Lower leg skin (tissue), 4 donors: ENCODE data around the gene DIO3. TPM values are rescaled to one million over a fixed set of nuclear protein-coding genes. Genes with fewer than 3 reads are reported as not detected.
"Not testable (repeated sequence)": the region's sequence is repeated elsewhere in the genome, so short reads cannot be mapped to it uniquely, and the experiment has no call there.

ENCODE experiments used
- DNase-seq, 2 donors: peaks; one replicate each; pipeline ENCODE4 v3.0.0-alpha.2; 2019; ENCODE audit warnings: low spot score in 2 of 2
- H3K4me3 ChIP-seq: fragments of 200-600 bp; sonication (generic); 2 replicates; pipeline ENCODE4 v1.5.1; 2017; ENCODE audit warnings: mild to moderate bottlenecking, low read depth; ENCODE audit not compliant: poor library complexity, severe bottlenecking
- CTCF ChIP-seq, 3 donors: fragments of 450-650 bp; IDR thresholded peaks; one replicate each; pipeline ENCODE4 v1.5.1; 2016; ENCODE audit warnings: antibody characterized with exemption in 3 of 3, mild to moderate bottlenecking in 3 of 3, moderate library complexity in 2 of 3
- POLR2A ChIP-seq, 2 donors: fragments of 450-650 bp; IDR thresholded peaks; one replicate each; pipeline ENCODE4 v1.6.1; 2016 to 2017; ENCODE audit warnings: antibody characterized with exemption in 2 of 2, mild to moderate bottlenecking in 1 of 2, moderate library complexity in 1 of 2
- WGBS, 2 donors: methylation state at CpG; one replicate each; pipeline ENCODE4 v1.1.5; 2018; 5-methylcytosine and 5-hydroxymethylcytosine counted together
- intact Hi-C: fragments of 100-400 bp; cut with DNase I; formaldehyde crosslinking; loops from one replicate; pipeline ENCODE4 v1.15.0; 2023; ENCODE audit warnings: low total_unique reads
- total RNA-seq, 4 donors: library from RNA; depleted of rRNA; stranded (reverse); fragments of >200 nt; gene quantifications; one replicate each; pipeline ENCODE4 v1.1.0, GENCODE V29; 2016

The DIO3 gene
- total RNA-seq, 4 donors from 2014 or later = 2.3 to 3.7 (median 2.7) TPM

DNA sequence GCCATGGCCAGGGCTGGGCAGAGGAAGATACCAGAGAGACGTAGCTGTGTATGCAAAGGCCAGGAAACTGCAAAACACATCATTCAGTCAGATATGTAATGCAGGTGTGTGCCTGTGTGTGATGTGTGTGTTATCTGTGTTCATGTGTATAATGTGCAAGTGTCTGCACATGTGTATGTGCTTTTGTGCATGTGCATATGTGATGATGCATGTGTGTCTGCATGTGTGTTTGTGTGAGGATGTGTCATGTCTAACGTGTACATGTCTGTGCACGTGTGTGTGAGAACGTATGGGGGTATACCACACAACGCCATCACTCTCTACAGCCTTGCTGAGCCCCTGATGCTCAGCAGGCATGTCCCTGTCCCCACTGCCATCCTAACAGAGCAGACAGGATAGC lies 9.7 kb downstream of the DIO3 start:
- 70 to 84% methylated on average over 5 of the region's 5 CpGs for WGBS, 2 donors
- intact Hi-C loops = no loop called here
- no peak overlapping the region for H3K4me3 ChIP-seq
- no peak for DNase-seq
- TF ChIP-seq POLR2A (IDR thresholded peaks at IDR 0.05) (no peak), CTCF (IDR thresholded peaks at IDR 0.05) (no peak)

DNA sequence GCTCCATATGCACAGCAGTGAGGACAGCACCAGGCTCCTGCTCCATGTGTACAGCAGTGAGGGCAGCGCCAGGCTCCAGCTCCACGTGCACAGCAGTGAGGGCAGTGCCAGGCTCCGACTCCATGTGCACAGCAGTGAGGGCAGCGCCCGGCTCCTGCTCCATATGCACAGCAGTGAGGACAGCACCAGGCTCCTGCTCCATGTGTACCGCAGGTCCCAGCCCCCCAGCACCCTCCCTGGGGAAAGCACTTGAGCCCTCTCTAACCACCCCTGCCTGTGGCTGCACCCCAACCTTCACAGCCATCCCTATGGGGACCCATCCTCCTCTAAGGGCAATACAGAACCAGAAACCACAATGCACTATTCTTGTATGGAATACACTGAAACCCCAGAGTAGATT lies 11.2 kb downstream of the DIO3 start:
- WGBS, 2 donors = 82 to 90% methylated on average over 6 of the region's 6 CpGs
- intact Hi-C loops, H3K4me3 ChIP-seq, DNase-seq: not testable (repeated sequence)

DNA sequence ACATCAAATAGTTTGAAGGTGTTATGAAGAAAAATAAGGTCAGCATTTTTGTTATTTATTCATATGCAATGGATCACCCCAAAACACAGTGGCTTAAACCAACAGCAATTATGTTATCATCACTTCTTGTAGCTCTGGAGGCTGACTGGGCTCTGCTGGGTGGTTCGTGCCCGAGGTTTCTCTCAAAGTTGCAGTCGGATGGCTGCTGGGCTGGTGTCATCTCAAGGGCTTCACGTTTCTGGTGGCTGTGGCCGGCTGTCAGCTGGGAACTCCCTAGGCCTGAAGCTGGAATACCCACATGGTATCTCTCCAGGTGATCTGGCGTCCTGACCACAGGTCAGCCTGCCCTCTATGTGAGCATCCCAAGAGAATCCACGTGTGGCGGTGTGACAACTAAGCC lies 12.0 kb downstream of the DIO3 start:
- intact Hi-C loops = no loop called here
- TF ChIP-seq POLR2A (IDR thresholded peaks at IDR 0.05) (no peak), CTCF (IDR thresholded peaks at IDR 0.05) (no peak)
- WGBS, 2 donors = 88 to 92% methylated on average over 8 of the region's 8 CpGs
- H3K4me3 ChIP-seq = no peak overlapping the region
- DNase-seq = no peak

DNA sequence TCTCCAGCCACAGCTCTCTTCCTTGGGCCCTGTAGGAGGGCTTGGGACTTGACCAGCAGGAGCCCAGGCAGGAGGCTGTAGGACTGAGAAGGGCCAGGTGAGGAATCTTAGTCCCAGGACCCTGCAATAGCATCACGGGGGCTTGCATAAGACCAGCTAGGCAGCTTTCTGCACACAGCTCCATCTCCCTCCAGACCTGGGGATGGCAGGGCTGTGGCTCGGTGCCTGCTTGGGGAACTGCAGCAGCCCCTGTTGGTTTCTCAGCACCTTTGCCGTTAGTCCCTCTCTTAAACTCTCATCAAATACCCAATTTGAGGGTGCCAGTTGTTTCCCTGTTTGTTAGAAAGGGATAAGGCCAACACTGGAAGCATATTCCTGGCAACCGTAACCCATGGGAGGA lies 14.3 kb downstream of the DIO3 start:
- intact Hi-C loops = no loop called here
- DNase-seq = no peak
- TF ChIP-seq CTCF (IDR thresholded peaks at IDR 0.05) = no peak
- TF ChIP-seq POLR2A (IDR thresholded peaks at IDR 0.05) = no peak
- WGBS, 2 donors = 68 to 70% methylated on average over 4 of the region's 4 CpGs
- no peak overlapping the region for H3K4me3 ChIP-seq

DNA sequence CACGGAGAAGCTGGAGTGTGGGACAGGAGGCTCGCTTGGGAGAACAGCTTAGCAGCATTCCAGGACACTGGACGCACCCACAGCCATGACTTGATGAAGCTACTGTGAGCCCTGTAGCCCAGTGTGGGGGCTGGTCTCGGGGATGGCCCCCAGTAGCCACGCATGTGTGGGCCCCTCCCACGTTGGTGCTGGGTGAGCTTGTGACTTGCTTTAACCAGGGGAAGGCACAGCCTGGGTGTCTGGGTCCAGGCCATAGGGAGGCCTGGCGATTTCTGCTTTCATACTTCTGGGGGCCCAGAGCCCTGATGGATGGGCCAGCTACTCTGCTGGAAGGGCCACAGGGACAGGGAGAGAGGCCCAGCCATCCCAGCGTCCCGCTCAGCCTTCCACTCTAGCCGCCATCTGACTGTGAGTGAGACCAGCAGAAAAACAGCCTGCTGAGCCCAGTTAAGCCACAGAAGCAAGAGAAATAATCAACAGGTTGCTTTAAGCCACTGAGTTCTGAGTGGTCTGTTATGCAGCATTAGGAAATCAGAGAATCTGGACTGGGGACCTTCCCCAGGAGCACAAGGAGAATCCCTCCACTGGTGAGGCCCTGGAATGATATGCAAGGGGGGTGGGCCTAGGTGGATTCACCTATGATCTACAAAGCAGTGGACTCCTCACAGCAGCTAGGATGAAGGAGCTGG lies 16.1 kb downstream of the DIO3 start:
- intact Hi-C loops = no loop called here
- no peak for DNase-seq
- H3K4me3 ChIP-seq = no peak overlapping the region
- 86 to 89% methylated on average over 9 to 10 of the region's 10 CpGs for WGBS, 2 donors
- TF ChIP-seq CTCF (IDR thresholded peaks at IDR 0.05) (no peak), POLR2A (IDR thresholded peaks at IDR 0.05) (no peak)

DNA sequence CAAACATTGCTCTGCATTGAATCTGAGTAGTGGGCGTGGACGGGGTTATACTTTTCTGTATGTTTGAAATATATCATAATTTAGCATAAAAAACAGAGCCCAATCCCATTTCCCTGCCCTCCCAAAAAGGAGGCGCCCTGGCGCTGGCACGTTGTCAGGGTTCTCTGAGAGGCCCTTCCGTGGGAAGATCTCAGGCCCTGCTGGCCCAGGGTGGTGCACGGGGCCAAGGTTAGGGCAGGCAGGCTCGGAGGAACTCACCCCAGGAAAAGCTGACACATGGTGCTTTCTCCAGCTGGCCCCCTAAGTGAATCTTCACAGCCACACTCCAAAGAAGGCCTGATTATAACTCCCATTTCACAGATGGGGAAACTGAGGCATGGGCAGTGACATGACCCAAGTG lies 17.2 kb downstream of the DIO3 start:
- intact Hi-C loops = no loop called here
- H3K4me3 ChIP-seq = no peak overlapping the region
- DNase-seq = no peak
- no peak for TF ChIP-seq CTCF (IDR thresholded peaks at IDR 0.05)
- TF ChIP-seq POLR2A (IDR thresholded peaks at IDR 0.05) = no peak
- WGBS, 2 donors = 73 to 76% methylated on average over 8 of the region's 8 CpGs
